Thoracic aorta (tissue), 2 donors: ENCODE measurements around the gene TJP3. TPM values are rescaled to one million over a fixed set of nuclear protein-coding genes. Genes with fewer than 3 reads are reported as not detected.

Experiments
- ATAC-seq: fragments of 150-250 bp; one replicate; pipeline ENCODE4 v1.8.0; 2017; ENCODE audit warnings: low read depth; ENCODE audit not compliant: insufficient number of reproducible peaks, low FRiP score
- DNase-seq: peaks from one replicate; pipeline ENCODE4 v3.0.0-alpha.2; 2020; ENCODE audit warnings: low spot score
- H3K27ac ChIP-seq, 2 donors: fragments of 200-600 bp; sonication (generic); 1 replicate in 1 of 2; 2 replicates in 1 of 2; pipeline ENCODE4 v1.5.1; 2016; ENCODE audit warnings: mild to moderate bottlenecking in 2 of 2, moderate library complexity in 2 of 2
- H3K27me3 ChIP-seq: fragments of 200-600 bp; sonication (generic); replicated peaks from 2 replicates; pipeline ENCODE4 v1.6.0; 2016; ENCODE audit warnings: mild to moderate bottlenecking; ENCODE audit not compliant: insufficient read depth
- H3K36me3 ChIP-seq: fragments of 200-600 bp; sonication (generic); one replicate; pipeline ENCODE4 v1.5.1; 2016
- H3K4me1 ChIP-seq, 2 donors: fragments of 200-600 bp; sonication (generic); 1 replicate in 1 of 2; 2 replicates in 1 of 2; pipeline versions ENCODE4 v1.5.1 to v1.6.0; 2016; ENCODE audit warnings: low read depth in 2 of 2, mild to moderate bottlenecking in 1 of 2; ENCODE audit not compliant: control insufficient read depth in 1 of 2
- H3K4me3 ChIP-seq: fragments of 200-600 bp; sonication (generic); 2 replicates; pipeline ENCODE4 v1.5.1; 2016; ENCODE audit warnings: mild to moderate bottlenecking
- H3K9me3 ChIP-seq: fragments of 200-600 bp; sonication (generic); 2 replicates; pipeline ENCODE4 v1.5.1; 2016
- CTCF ChIP-seq: fragments of 200-600 bp; sonication (generic); IDR thresholded peaks from one replicate; pipeline ENCODE4 v1.5.1; 2019; ENCODE audit warnings: antibody characterized with exemption
- total RNA-seq, 2 donors: library from RNA; depleted of rRNA; stranded (reverse); fragments of >200 nt; gene quantifications; one replicate each; pipeline versions ENCODE4 v1.1.0 to v1.2.3, GENCODE V29; 2016

The TJP3 gene
- total RNA-seq, 2 donors from 2014 or later: 0.41 to 2.1 TPM

- ATAC-seq: no peak
- no peak overlapping the region for H3K27ac ChIP-seq
- no peak for TF ChIP-seq CTCF
- H3K36me3 ChIP-seq: no peaks in the 10 kb centered on the region
- no peaks in the 10 kb centered on the region for H3K4me1 ChIP-seq
- no peak for DNase-seq
- no peak overlapping the region for H3K4me3 ChIP-seq
- no peaks in the 10 kb centered on the region for H3K27me3 ChIP-seq
- H3K9me3 ChIP-seq: no peaks in the 10 kb centered on the region
Measured at GRCh38 chr19:3736106-3736724, 28.0 kb downstream of the TJP3 start.

DNA sequence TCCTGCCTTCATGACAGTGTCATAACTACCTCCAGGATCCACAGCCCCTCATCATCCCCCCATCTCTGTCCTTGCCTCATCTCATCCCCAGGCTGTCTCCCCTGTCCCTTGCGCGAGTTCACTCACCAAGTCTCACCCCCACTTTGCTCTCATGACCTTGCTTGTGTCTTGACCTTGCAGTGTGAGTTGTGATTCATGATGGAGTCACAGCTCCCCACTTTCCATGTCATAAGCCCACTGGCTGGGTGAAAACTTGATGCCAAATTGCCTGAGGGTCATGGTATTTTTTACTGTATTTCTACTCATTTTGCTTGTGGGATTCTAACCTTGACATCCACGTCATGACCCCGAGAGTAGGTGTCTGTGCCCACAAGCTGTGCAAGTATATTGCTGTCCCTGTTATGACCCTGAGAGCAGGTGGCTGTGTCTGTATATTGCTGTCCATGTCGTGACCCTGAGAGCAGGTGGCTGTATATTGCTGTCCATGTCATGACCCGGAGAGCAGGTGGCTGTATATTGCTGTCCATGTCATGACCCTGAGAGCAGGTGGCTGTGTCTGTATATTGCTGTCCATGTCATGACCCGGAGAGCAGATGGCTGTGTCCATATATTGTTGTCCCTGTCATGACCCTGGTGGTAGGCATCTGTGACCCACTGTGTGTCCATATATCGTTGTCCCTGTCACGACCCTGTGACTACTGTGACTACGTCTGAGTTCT lies 29.5 kb downstream of the TJP3 start:
- no peaks in the 10 kb centered on the region for H3K27me3 ChIP-seq
- no peaks in the 10 kb centered on the region for H3K4me1 ChIP-seq
- DNase-seq (no peak), ATAC-seq (no peak)
- no peak for TF ChIP-seq CTCF
- no peak overlapping the region for H3K27ac ChIP-seq
- H3K4me3 ChIP-seq: no peak overlapping the region
- no peaks in the 10 kb centered on the region for H3K36me3 ChIP-seq
- no peaks in the 10 kb centered on the region for H3K9me3 ChIP-seq

DNA sequence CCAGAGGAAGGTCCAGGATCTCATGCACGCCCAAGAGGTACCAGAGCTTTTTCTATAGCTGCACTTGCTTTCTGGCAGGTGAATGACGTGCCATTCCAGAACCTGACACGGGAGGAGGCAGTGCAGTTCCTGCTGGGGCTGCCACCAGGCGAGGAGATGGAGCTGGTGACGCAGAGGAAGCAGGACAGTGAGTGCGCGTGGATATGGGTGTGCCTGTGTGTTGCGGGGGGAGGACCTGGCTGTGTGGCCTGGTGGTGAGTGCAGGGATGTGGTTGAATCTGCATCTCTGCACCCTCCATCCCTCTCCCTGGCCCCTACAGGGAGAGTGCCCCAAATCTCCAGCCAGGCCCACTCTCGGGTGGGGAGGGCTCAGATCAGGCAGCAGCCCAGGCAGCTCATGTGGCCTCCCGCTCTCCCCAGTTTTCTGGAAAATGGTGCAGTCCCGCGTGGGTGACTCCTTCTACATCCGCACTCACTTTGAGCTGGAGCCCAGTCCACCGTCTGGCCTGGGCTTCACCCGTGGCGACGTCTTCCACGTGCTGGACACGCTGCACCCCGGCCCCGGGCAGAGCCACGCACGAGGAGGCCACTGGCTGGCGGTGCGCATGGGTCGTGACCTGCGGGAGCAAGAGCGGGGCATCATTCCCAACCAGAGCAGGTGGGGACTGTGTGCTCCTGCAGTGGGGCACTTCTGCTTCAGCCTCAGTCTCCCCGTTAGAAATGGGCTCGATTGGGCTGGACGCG lies 30.5 kb downstream of the TJP3 start:
- Histone ChIP-seq H3K27me3 (no peaks in the 10 kb centered on the region), H3K4me3 (no peak overlapping the region), H3K27ac (no peak overlapping the region), H3K9me3 (no peaks in the 10 kb centered on the region), H3K36me3 (no peaks in the 10 kb centered on the region), H3K4me1 (no peaks in the 10 kb centered on the region)
- TF ChIP-seq CTCF: no peak
- ATAC-seq: no peak
- no peak for DNase-seq

- ATAC-seq (no peak), DNase-seq (no peak)
- Histone ChIP-seq H3K27me3 (no peaks in the 10 kb centered on the region), H3K4me1 (no peaks in the 10 kb centered on the region), H3K27ac (no peak overlapping the region), H3K36me3 (no peaks in the 10 kb centered on the region), H3K9me3 (no peaks in the 10 kb centered on the region), H3K4me3 (no peak overlapping the region)
- TF ChIP-seq CTCF: no peak
Measured at GRCh38 chr19:3740431-3740830, 32.2 kb downstream of the TJP3 start.

DNA sequence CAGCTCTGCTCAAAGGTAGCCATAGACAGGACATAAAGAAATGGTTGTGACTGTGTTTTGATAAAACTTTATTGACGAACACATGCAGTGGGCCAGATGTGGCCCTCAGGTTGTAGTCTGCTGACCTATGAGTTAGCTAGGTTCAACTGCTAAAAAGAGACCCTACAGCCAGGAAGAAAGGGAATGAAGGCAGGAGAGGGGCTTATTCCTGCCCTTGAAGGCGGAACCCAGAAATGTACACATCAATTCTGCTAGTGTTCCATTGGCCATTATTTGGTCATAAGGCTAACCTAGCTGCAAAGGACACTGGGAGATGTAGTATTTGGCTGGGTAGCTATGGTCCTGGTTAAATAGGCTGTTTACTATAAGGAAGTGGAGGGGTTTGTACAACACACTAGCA lies 35.3 kb downstream of the TJP3 start:
- no peak for TF ChIP-seq CTCF
- H3K36me3 ChIP-seq: no peaks in the 10 kb centered on the region
- DNase-seq: no peak
- no peaks in the 10 kb centered on the region for H3K4me1 ChIP-seq
- H3K9me3 ChIP-seq: no peaks in the 10 kb centered on the region
- H3K27ac ChIP-seq: no peak overlapping the region
- no peak overlapping the region for H3K4me3 ChIP-seq
- H3K27me3 ChIP-seq: no peaks in the 10 kb centered on the region
- ATAC-seq: no peak
